DOHH2 (cell line): ENCODE measurements around the gene CERCAM.

Experiments used
- H3F3A ChIP-seq: fragments of 200-600 bp; sonication (generic), shearing (Covaris generic); 2 replicates; pipeline ENCODE4 v1.6.0; 2016; ENCODE audit warnings: antibody characterized with exemption, mild to moderate bottlenecking; ENCODE audit not compliant: control insufficient read depth, insufficient read depth
- H3K27ac ChIP-seq: fragments of 200-600 bp; sonication (generic); 2 replicates; pipeline ENCODE4 v1.5.1; 2014; ENCODE audit warnings: low read depth, mild to moderate bottlenecking, low read length, moderate library complexity
- H3K27me3 ChIP-seq: fragments of 200-600 bp; sonication (generic); 2 replicates; pipeline ENCODE4 v1.6.1; 2014; ENCODE audit warnings: mild to moderate bottlenecking, low read length, mixed read lengths; ENCODE audit not compliant: control insufficient read depth
- H3K36me3 ChIP-seq: fragments of 200-600 bp; sonication (generic); 2 replicates; pipeline ENCODE4 v1.6.1; 2014; ENCODE audit warnings: mild to moderate bottlenecking, low read length, moderate library complexity, mixed read lengths; ENCODE audit not compliant: control insufficient read depth
- H3K4me1 ChIP-seq: fragments of 200-600 bp; sonication (generic); 2 replicates; pipeline ENCODE4 v1.6.1; 2014; ENCODE audit warnings: mild to moderate bottlenecking, low read length, mixed read lengths; ENCODE audit not compliant: control insufficient read depth
- H3K4me2 ChIP-seq: fragments of 200-600 bp; sonication (generic); 2 replicates; pipeline ENCODE4 v1.6.0; 2014; ENCODE audit warnings: mild to moderate bottlenecking, low read length, moderate library complexity
- H3K4me3 ChIP-seq: fragments of 200-600 bp; sonication (generic); 2 replicates; pipeline ENCODE4 v1.5.1; 2014; ENCODE audit warnings: mild to moderate bottlenecking, low read length, mixed read lengths
- H3K79me2 ChIP-seq: fragments of 200-600 bp; sonication (generic); 2 replicates; pipeline ENCODE4 v1.6.1; 2014; ENCODE audit warnings: mild to moderate bottlenecking, low read length, mixed read lengths; ENCODE audit not compliant: control insufficient read depth
- H3K9me2 ChIP-seq: fragments of 200-600 bp; sonication (generic); replicated peaks from 2 replicates; pipeline ENCODE4 v1.6.1; 2014; ENCODE audit warnings: mild to moderate bottlenecking, low read length, mixed read lengths; ENCODE audit not compliant: control insufficient read depth
- H3K9me3 ChIP-seq: fragments of 200-600 bp; sonication (generic); 2 replicates; pipeline ENCODE4 v1.6.1; 2014; ENCODE audit warnings: antibody characterized with exemption, low read length, mixed read lengths; ENCODE audit not compliant: control insufficient read depth, insufficient read depth
- H4K20me1 ChIP-seq: fragments of 200-600 bp; sonication (generic); 2 replicates; pipeline ENCODE4 v1.6.0; 2014; ENCODE audit warnings: low read depth, mild to moderate bottlenecking, antibody characterized with exemption, low read length, moderate library complexity; ENCODE audit not compliant: control insufficient read depth, insufficient read depth
- EZH2phosphoT487 ChIP-seq: fragments of 200-600 bp; sonication (generic); IDR thresholded peaks from 2 replicates; pipeline ENCODE4 v1.6.1; 2017; ENCODE audit warnings: borderline replicate concordance, mild to moderate bottlenecking, antibody characterized with exemption, low read length, moderate library complexity, mixed read lengths
- TF ChIP-seq, protein P1 (sequence below): fragments of 200-600 bp; sonication (generic); IDR thresholded peaks from one replicate; pipeline ENCODE4 v1.5.1; 2014; ENCODE audit warnings: antibody characterized with exemption, mild to moderate bottlenecking, low read depth, low read length; ENCODE audit not compliant: poor library complexity, severe bottlenecking

Gene CERCAM

DNA sequence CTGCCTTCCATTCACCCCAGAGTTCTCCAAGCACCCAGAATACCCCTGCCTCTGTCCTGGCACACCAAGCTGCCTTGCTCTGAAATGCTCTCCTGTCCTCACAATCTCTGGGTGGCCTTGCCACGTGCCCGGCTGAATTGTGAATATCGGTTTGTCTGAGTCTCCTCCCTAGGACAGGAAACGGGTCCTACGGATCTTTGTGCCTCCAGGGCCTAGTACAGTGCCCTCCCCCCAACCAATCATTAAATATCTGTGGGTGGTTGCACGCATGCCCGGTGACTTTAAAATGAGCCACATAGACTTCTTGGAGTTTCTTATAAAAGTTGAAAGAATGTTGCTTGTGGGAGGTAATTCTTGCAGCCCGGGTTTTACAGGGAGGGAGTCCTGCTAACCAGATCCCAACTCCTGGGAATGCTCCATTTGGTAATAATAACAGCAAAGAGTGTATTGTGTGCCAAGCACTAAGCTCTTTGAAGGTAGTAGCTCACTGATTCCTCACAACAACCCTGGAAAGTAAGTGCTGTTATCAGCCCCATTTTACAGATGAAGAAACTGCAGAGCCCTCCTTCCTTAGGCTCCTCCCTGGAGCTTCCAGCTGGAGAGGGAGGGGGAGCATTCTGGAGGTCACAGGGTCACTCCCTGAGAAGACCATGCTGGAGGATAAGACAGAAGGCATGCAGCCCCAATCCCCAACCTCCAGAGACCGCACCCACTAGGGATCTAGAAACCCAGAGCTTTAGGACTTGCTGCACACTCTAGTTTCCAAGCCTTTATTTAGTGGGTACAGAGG, 26.1 kb upstream of the CERCAM start:
- peaks cover 3% of the 10 kb centered on the region for H3K36me3 ChIP-seq
- TF ChIP-seq EZH2phosphoT487, result no peak
- TF ChIP-seq, protein P1, sequence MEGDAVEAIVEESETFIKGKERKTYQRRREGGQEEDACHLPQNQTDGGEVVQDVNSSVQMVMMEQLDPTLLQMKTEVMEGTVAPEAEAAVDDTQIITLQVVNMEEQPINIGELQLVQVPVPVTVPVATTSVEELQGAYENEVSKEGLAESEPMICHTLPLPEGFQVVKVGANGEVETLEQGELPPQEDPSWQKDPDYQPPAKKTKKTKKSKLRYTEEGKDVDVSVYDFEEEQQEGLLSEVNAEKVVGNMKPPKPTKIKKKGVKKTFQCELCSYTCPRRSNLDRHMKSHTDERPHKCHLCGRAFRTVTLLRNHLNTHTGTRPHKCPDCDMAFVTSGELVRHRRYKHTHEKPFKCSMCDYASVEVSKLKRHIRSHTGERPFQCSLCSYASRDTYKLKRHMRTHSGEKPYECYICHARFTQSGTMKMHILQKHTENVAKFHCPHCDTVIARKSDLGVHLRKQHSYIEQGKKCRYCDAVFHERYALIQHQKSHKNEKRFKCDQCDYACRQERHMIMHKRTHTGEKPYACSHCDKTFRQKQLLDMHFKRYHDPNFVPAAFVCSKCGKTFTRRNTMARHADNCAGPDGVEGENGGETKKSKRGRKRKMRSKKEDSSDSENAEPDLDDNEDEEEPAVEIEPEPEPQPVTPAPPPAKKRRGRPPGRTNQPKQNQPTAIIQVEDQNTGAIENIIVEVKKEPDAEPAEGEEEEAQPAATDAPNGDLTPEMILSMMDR, result no peak
- no peaks in the 10 kb centered on the region for H3K9me2 ChIP-seq
- no peaks in the 10 kb centered on the region for H3K79me2 ChIP-seq
- no peak overlapping the region for H3K4me3 ChIP-seq
- no peak overlapping the region for H3K27ac ChIP-seq
- H3K27me3 ChIP-seq, result peaks cover 8% of the 10 kb centered on the region; the same call in 1 of the 2 replicates
- H3K4me1 ChIP-seq, result no peaks in the 10 kb centered on the region
- no peaks in the 10 kb centered on the region for H3K9me3 ChIP-seq
- no peak overlapping the region for H3K4me2 ChIP-seq
- no peaks in the 10 kb centered on the region for H3F3A ChIP-seq
- H4K20me1 ChIP-seq, result no peaks in the 10 kb centered on the region

DNA sequence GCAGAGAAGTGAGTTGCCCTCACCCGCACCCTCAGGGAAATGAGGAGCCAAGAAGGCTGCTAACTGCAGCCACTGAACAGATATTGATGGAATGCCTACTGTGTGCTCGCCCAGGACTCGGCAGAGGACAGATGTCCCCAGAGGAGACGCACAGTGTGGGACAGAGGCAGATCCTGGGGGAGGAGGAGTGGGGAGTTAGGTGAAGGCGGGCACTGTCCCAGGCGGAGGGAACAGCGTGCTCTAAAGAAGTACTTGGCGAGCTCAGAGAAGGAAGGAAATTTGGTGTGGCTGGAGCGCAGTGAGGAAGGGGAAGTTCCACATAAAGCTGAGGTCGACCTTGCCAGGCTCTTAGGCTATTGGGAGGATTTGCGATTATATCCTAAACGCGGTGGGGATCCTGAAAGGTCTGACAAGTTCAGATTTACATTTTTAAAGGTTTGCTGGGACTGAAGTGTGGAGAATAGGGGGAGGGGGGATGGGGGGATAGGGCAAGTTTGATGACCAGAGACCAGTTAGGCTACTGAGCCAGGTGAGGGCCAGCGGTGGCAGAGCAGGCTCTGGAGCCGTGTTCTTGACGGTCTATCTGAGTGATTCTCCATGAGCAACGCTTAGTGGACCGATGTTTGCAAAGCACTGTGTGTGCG, 23.6 kb upstream of the CERCAM start:
- Histone ChIP-seq H4K20me1 (no peaks in the 10 kb centered on the region), H3K27ac (no peak overlapping the region), H3F3A (no peaks in the 10 kb centered on the region), H3K36me3 (no peaks in the 10 kb centered on the region), H3K27me3 (peaks cover 8% of the 10 kb centered on the region; the same call in 1 of the 2 replicates), H3K4me1 (no peaks in the 10 kb centered on the region), H3K4me2 (no peak overlapping the region), H3K79me2 (no peaks in the 10 kb centered on the region), H3K9me2 (no peaks in the 10 kb centered on the region), H3K4me3 (no peak overlapping the region), H3K9me3 (no peaks in the 10 kb centered on the region)
- TF ChIP-seq, protein P1, result no peak
- TF ChIP-seq EZH2phosphoT487, result no peak

DNA sequence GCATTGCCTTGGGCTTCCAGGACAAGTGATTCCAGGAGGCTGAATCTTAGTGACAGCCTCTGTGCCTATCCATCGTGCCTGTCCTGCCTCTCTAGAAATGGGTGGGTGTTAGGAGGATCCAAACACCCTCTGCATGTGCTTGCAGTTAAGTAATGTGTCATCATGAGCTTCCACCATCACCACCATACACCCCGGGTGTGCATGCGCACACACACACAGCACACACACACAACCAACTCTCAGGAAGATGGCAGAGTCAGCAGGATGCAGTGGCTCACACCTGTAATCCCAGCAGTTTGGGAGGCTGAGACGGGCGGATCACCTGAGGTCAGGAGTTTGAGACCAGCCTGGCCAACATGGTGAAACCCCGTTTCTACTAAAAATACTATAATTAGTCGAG, 22.8 kb upstream of the CERCAM start:
- Histone ChIP-seq H3K4me1 (no peaks in the 10 kb centered on the region), H3K4me3 (no peak overlapping the region), H4K20me1 (no peaks in the 10 kb centered on the region), H3K4me2 (no peak overlapping the region), H3K79me2 (no peaks in the 10 kb centered on the region), H3K27ac (no peak overlapping the region), H3K36me3 (no peaks in the 10 kb centered on the region), H3F3A (no peaks in the 10 kb centered on the region), H3K9me3 (no peaks in the 10 kb centered on the region), H3K27me3 (peaks cover 8% of the 10 kb centered on the region; the same call in 1 of the 2 replicates), H3K9me2 (no peaks in the 10 kb centered on the region)
- TF ChIP-seq, protein P1, result no peak
- no peak for TF ChIP-seq EZH2phosphoT487
